Measurements from ENCODE around the gene PPP2R2C. TPM values are rescaled to one million over a fixed set of nuclear protein-coding genes. Genes with fewer than 3 reads are reported as not detected.

The PPP2R2C gene
- total RNA-seq, 4 donors from 2014 or later = 0.50 to 2.7 (median 1.4) TPM

GRCh38 chr4:6299875-6300274 lies 172.5 kb downstream of the PPP2R2C start:
- DNase-seq (ENCODE audit: extremely low spot score) = no peak
- no peak overlapping the region for H3K4me3 ChIP-seq
- no peak overlapping the region for H3K27ac ChIP-seq (replicated peaks in 1 of 4)
- 91% methylated on average over 12 of the region's 12 CpGs for WGBS
- H3K4me1 ChIP-seq = peaks cover 0 to 8% (median 0%) of the 10 kb centered on the region in 4 donors
- intact Hi-C loops (cut with DNase I) = no loop called here
- no peak for TF ChIP-seq CTCF (IDR thresholded peaks at IDR 0.05)
- no peak for TF ChIP-seq POLR2A (IDR thresholded peaks at IDR 0.05; ENCODE audit: low read depth)
- TF ChIP-seq POLR2AphosphoS5 (IDR thresholded peaks at IDR 0.05) = no peak
- no peak for TF ChIP-seq EP300 (IDR thresholded peaks at IDR 0.05)
- H3K9me3 ChIP-seq = no peaks in the 10 kb centered on the region
- H3K36me3 ChIP-seq = peaks cover 47 to 94% (median 93%) of the 10 kb centered on the region in 4 donors
- no peaks in the 10 kb centered on the region for H3K27me3 ChIP-seq

GRCh38 chr4:6298852-6299251 lies 173.6 kb downstream of the PPP2R2C start:
- intact Hi-C loops (cut with DNase I) = no loop called here
- H3K27me3 ChIP-seq = no peaks in the 10 kb centered on the region
- H3K4me3 ChIP-seq = no peak overlapping the region
- peaks cover 43 to 94% (median 93%) of the 10 kb centered on the region in 4 donors for H3K36me3 ChIP-seq
- peaks cover 0 to 8% (median 0%) of the 10 kb centered on the region in 4 donors for H3K4me1 ChIP-seq
- no CpG with 5 or more reads among the region's 6 CpGs for WGBS
- H3K27ac ChIP-seq (replicated peaks in 1 of 4) = no peak overlapping the region
- TF ChIP-seq POLR2A (IDR thresholded peaks at IDR 0.05; ENCODE audit: low read depth) (no peak), POLR2AphosphoS5 (IDR thresholded peaks at IDR 0.05) (no peak), CTCF (IDR thresholded peaks at IDR 0.05) (no peak), EP300 (IDR thresholded peaks at IDR 0.05) (no peak)
- no peak for DNase-seq (ENCODE audit: extremely low spot score)
- H3K9me3 ChIP-seq = no peaks in the 10 kb centered on the region

GRCh38 chr4:6298035-6298434 lies 174.4 kb downstream of the PPP2R2C start:
- H3K36me3 ChIP-seq = peaks cover 37 to 94% (median 93%) of the 10 kb centered on the region in 4 donors
- no peak overlapping the region for H3K27ac ChIP-seq (replicated peaks in 1 of 4)

GRCh38 chr4:6297266-6297815 lies 175.1 kb downstream of the PPP2R2C start:
- DNase-seq (ENCODE audit: extremely low spot score) = no peak
- H3K36me3 ChIP-seq = peaks cover 37 to 94% (median 93%) of the 10 kb centered on the region in 4 donors
- peaks cover 0 to 8% (median 0%) of the 10 kb centered on the region in 4 donors for H3K4me1 ChIP-seq
- intact Hi-C loops (cut with DNase I) = no loop called here
- H3K9me3 ChIP-seq = no peaks in the 10 kb centered on the region
- TF ChIP-seq POLR2A (IDR thresholded peaks at IDR 0.05; ENCODE audit: low read depth) = no peak
- WGBS = 85% methylated on average over 15 of the region's 15 CpGs
- H3K27ac ChIP-seq (replicated peaks in 1 of 4) = peak overlapping the region in 1 of 4 donors; percentile 18
- no peak overlapping the region for H3K4me3 ChIP-seq
- no peaks in the 10 kb centered on the region for H3K27me3 ChIP-seq

More at GRCh38 chr4:6298035-6298434, 174.4 kb downstream of the PPP2R2C start:
- DNase-seq (ENCODE audit: extremely low spot score) = no peak
- Histone ChIP-seq H3K4me3 (no peak overlapping the region), H3K27me3 (no peaks in the 10 kb centered on the region), H3K4me1 (peaks cover 0 to 8% (median 0%) of the 10 kb centered on the region in 4 donors), H3K9me3 (no peaks in the 10 kb centered on the region)
- WGBS = 75% methylated on average over 12 of the region's 13 CpGs
- no peak for TF ChIP-seq EP300 (IDR thresholded peaks at IDR 0.05)
- TF ChIP-seq POLR2AphosphoS5 (IDR thresholded peaks at IDR 0.05) = no peak
- no peak for TF ChIP-seq POLR2A (IDR thresholded peaks at IDR 0.05; ENCODE audit: low read depth)
- TF ChIP-seq CTCF (IDR thresholded peaks at IDR 0.05) = no peak
- intact Hi-C loops (cut with DNase I) = no loop called here

GRCh38 chr4:6296026-6296425 lies 176.4 kb downstream of the PPP2R2C start:
- H3K27ac ChIP-seq (replicated peaks in 1 of 4) = no peak overlapping the region
- intact Hi-C loops (cut with DNase I) = no loop called here
- peaks cover 0 to 8% (median 0%) of the 10 kb centered on the region in 4 donors for H3K4me1 ChIP-seq
- DNase-seq (ENCODE audit: extremely low spot score) = no peak
- no peaks in the 10 kb centered on the region for H3K27me3 ChIP-seq
- peaks cover 36 to 94% (median 93%) of the 10 kb centered on the region in 4 donors for H3K36me3 ChIP-seq
- no peaks in the 10 kb centered on the region for H3K9me3 ChIP-seq
- WGBS = 92% methylated on average over 4 of the region's 9 CpGs
- H3K4me3 ChIP-seq = no peak overlapping the region
- no peak for TF ChIP-seq POLR2AphosphoS5 (IDR thresholded peaks at IDR 0.05)
- TF ChIP-seq POLR2A (IDR thresholded peaks at IDR 0.05; ENCODE audit: low read depth) = no peak
- no peak for TF ChIP-seq EP300 (IDR thresholded peaks at IDR 0.05)
